ENCODE measurements around the gene GFY. TPM values are rescaled to one million over a fixed set of nuclear protein-coding genes. Genes with fewer than 3 reads are reported as not detected.

GFY gene
- total RNA-seq, 3 donors from 2014 or later = not detected

- intact Hi-C loops (cut with DNase I; ENCODE audit: low total_unique reads) = no loop called here
- Histone ChIP-seq H3K27me3 (peaks cover 11 to 67% of the 10 kb centered on the region in 2 donors), H3K36me3 (no peaks in the 10 kb centered on the region), H3K9me3 (no peaks in the 10 kb centered on the region), H3K27ac (no peak overlapping the region), H3K4me1 (peaks cover 0 to 8% of the 10 kb centered on the region in 2 donors), H3K4me3 (peak overlapping the region in 2 of 3 donors; percentile 40 to 65)
- DNase-seq (ENCODE audit: low spot score in 2 of 2) = peak in 1 of 2 donors; percentile 54
- TF ChIP-seq POLR2AphosphoS5 (IDR thresholded peaks at IDR 0.05) (no peak), POLR2A (IDR thresholded peaks at IDR 0.05) (no peak)
- TF ChIP-seq, protein P1, sequence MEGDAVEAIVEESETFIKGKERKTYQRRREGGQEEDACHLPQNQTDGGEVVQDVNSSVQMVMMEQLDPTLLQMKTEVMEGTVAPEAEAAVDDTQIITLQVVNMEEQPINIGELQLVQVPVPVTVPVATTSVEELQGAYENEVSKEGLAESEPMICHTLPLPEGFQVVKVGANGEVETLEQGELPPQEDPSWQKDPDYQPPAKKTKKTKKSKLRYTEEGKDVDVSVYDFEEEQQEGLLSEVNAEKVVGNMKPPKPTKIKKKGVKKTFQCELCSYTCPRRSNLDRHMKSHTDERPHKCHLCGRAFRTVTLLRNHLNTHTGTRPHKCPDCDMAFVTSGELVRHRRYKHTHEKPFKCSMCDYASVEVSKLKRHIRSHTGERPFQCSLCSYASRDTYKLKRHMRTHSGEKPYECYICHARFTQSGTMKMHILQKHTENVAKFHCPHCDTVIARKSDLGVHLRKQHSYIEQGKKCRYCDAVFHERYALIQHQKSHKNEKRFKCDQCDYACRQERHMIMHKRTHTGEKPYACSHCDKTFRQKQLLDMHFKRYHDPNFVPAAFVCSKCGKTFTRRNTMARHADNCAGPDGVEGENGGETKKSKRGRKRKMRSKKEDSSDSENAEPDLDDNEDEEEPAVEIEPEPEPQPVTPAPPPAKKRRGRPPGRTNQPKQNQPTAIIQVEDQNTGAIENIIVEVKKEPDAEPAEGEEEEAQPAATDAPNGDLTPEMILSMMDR (IDR thresholded peaks at IDR 0.05) = no peak
These were observed 3.9 kb upstream of the GFY start for GRCh38 chr19:49421039-49421877.

DNA sequence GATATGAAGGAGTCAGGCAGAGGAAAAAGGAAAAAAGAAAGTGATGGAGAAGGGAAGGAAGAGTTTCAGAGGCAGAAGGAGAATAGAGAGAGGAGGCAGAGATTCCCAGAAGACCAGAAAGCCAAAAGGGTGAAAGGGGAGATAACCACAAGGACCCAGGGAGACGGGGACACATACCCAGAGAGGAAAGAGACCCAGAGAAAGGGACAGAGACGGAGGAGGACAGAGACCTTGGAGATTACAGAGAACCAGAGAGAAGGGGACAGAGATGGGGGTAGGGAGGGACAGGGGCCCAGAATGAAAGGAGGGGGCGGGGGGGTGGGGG lies 3.3 kb upstream of the GFY start:
- no peak overlapping the region for H3K4me3 ChIP-seq
- H3K36me3 ChIP-seq = no peaks in the 10 kb centered on the region
- intact Hi-C loops (cut with DNase I; ENCODE audit: low total_unique reads) = no loop called here
- no peaks in the 10 kb centered on the region for H3K9me3 ChIP-seq
- H3K27me3 ChIP-seq = peaks cover 11 to 73% of the 10 kb centered on the region in 2 donors
- no peak overlapping the region for H3K27ac ChIP-seq
- TF ChIP-seq POLR2AphosphoS5 (IDR thresholded peaks at IDR 0.05) = no peak
- peaks cover 0 to 8% of the 10 kb centered on the region in 2 donors for H3K4me1 ChIP-seq
- no peak for DNase-seq (ENCODE audit: low spot score in 2 of 2)

GRCh38 chr19:49422407-49423070 lies 2.6 kb upstream of the GFY start:
- Histone ChIP-seq H3K27ac (no peak overlapping the region), H3K4me1 (peaks cover 0 to 8% of the 10 kb centered on the region in 2 donors), H3K9me3 (no peaks in the 10 kb centered on the region), H3K4me3 (peak overlapping the region in 2 of 3 donors; percentile 25 to 55), H3K27me3 (peaks cover 14 to 80% of the 10 kb centered on the region in 2 donors), H3K36me3 (no peaks in the 10 kb centered on the region)
- intact Hi-C loops (cut with DNase I; ENCODE audit: low total_unique reads) = no loop called here
- TF ChIP-seq POLR2A (IDR thresholded peaks at IDR 0.05) (no peak), POLR2AphosphoS5 (IDR thresholded peaks at IDR 0.05) (no peak)
- TF ChIP-seq, protein P1 (IDR thresholded peaks at IDR 0.05) = peak in 1 of 3 donors; percentile 12
- DNase-seq (ENCODE audit: low spot score in 2 of 2) = no peak

DNA sequence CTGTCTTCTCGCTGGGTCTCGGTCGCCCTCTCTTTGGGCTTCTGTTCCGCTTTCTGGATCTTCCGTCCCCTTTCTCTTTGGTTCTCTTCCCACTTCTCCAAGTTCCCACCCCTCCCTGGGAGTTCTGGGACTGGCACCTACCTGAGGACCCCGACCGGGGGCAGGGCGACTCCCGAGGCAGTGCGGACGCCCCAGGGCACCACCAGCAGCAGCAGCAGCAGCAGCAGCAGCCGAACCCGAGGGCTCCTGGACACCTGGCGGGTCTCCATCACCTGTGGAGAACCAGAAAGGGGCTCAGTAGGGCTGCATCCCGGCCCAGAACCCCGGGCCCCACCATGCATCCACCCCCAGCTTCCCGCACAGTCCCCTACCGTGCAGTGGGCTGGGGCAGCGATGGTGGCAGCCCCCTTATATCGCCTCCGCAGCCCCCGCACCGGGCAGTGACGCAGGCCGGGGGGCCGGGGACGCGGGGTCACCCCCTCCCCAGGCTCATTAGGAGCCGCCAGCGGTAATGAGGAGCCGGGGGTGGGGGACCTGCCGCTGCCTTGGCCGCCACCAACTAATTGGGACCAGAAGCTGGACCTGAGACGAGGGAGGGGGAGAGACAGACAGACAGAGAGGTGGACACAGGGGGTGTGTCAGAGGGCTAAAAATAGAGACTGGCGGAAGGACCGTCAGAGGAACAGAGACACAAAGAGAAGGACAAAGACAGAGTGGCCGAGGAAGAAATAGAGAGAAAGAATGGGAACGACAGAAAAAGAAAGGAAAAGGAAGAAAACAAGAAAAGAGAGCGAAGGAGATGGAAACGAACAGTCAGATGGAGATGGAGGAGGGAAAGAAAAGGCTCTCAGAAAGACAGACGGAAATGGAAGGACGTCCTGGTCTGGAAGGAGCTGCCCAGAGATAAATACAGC lies 1.9 kb upstream of the GFY start, which contains the start of gene PTH2:
PTH2 (minus strand) TSS at position 371 of the 914 bp plus-strand sequence; CDS start at position 269, 102 bp downstream.
- intact Hi-C loops (cut with DNase I; ENCODE audit: low total_unique reads) = no loop called here
- no peak for DNase-seq (ENCODE audit: low spot score in 2 of 2)
- Histone ChIP-seq H3K36me3 (no peaks in the 10 kb centered on the region), H3K4me3 (peak within 1 kb of the TSS in 2 of 3 donors; percentile 25 to 55), H3K27ac (no peak within 1 kb of the TSS), H3K4me1 (peaks cover 3 to 13% of the 10 kb centered on the region in 2 donors), H3K27me3 (peaks cover 17 to 81% of the 10 kb centered on the region in 2 donors), H3K9me3 (no peaks in the 10 kb centered on the region)
- TF ChIP-seq POLR2A (IDR thresholded peaks at IDR 0.05) (no peak), POLR2AphosphoS5 (IDR thresholded peaks at IDR 0.05) (no peak)
- TF ChIP-seq, protein P1 (IDR thresholded peaks at IDR 0.05) = no peak

DNA sequence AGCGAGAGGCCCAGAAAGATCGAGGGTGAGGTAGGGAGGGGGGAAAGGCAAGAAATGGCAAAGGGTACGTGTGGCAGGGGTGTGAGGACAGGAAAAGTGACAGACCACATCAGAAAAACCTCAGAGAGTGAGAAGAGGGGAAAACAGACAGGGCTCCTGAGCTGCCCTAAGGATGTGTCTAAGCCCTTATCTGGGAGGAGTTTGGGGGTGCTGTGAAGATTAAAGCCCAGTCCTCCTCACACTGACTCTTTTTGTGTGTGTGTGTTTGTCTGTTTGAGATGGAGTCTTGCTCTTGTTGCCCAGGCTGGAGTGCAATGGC lies 1.2 kb upstream of the GFY start:
- TF ChIP-seq, protein P1 (IDR thresholded peaks at IDR 0.05) = no peak
- TF ChIP-seq POLR2A (IDR thresholded peaks at IDR 0.05) (no peak), POLR2AphosphoS5 (IDR thresholded peaks at IDR 0.05) (no peak)
- intact Hi-C loops (cut with DNase I; ENCODE audit: low total_unique reads) = no loop called here
- DNase-seq (ENCODE audit: low spot score in 2 of 2) = no peak
- Histone ChIP-seq H3K4me3 (no peak overlapping the region), H3K4me1 (peaks cover 5 to 14% of the 10 kb centered on the region in 2 donors), H3K27me3 (peaks cover 22 to 87% of the 10 kb centered on the region in 2 donors), H3K36me3 (no peaks in the 10 kb centered on the region), H3K9me3 (no peaks in the 10 kb centered on the region), H3K27ac (no peak overlapping the region)

All from breast epithelium (tissue), 4 donors.